Urinary bladder (tissue), 4 donors: ENCODE data around the gene PRUNE2. TPM values are rescaled to one million over a fixed set of nuclear protein-coding genes. Genes with fewer than 3 reads are reported as not detected.
"Not testable (repeated sequence)": the region's sequence is repeated elsewhere in the genome, so short reads cannot be mapped to it uniquely, and the experiment has no call there.

Experiments used
- DNase-seq: peaks from one replicate; pipeline ENCODE4 v3.0.0-alpha.2; 2015; ENCODE audit errors: extremely low spot score
- H3K27ac ChIP-seq: one replicate; pipeline ENCODE4 v1.5.1; 2013; ENCODE audit warnings: low read depth, mild to moderate bottlenecking, moderate library complexity
- H3K36me3 ChIP-seq: one replicate; pipeline ENCODE4 v1.6.1; 2013; ENCODE audit warnings: mild to moderate bottlenecking, moderate library complexity; ENCODE audit not compliant: insufficient read depth
- H3K4me1 ChIP-seq: one replicate; pipeline ENCODE4 v1.6.1; 2013; ENCODE audit warnings: mild to moderate bottlenecking, moderate library complexity; ENCODE audit not compliant: insufficient read depth
- H3K4me3 ChIP-seq: one replicate; pipeline ENCODE4 v1.5.1; 2013; ENCODE audit warnings: low read depth, low read length
- WGBS: extraction: QIAGEN DNeasy Blood & Tissue Kit; methylation state at CpG from one replicate; pipeline ENCODE4 v1.1.7; 2013; 5-methylcytosine and 5-hydroxymethylcytosine counted together
- polyA plus RNA-seq: library from polyadenylated mRNA; stranded (reverse); fragments of 200-250 nt; gene quantifications from one replicate; pipeline ENCODE4 v1.2.3, GENCODE V29; 2013
- total RNA-seq: library from RNA; depleted of rRNA; stranded (reverse); fragments of >200 nt; gene quantifications from one replicate; pipeline ENCODE4 v1.2.3, GENCODE V29; 2014
- donor health status: healthy with polysubstance abuse.
- donor health status: healthy.

The PRUNE2 gene
- total and polyA plus RNA-seq, 2 donors: 83.9 to 181 TPM

DNA sequence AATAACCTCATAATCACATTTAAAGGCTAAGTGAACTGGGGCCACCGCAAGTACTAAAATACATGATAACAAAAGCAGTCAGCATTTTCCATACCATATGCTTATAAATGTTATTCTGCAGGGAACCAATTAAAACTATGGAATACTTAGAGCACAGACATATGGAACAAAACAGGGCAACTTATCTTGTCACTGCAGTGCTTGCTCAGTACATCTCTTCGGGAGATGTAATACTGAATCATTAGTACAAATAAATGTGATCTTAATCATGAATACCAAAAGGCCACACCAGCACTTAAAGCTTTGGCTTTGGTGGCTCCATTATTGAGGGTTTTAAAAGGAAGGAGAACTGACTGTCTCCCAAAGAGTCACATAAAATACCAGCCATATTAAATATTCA, 32.1 kb downstream of the PRUNE2 start:
- Histone ChIP-seq H3K36me3 (no peaks in the 10 kb centered on the region), H3K27ac (peak overlapping the region; percentile 19), H3K4me1 (no peaks in the 10 kb centered on the region), H3K4me3 (no peak overlapping the region)
- WGBS: 42% methylated on average over 2 of the region's 2 CpGs
- DNase-seq: no peak

GRCh38 chr9:76873056-76873792, 32.7 kb downstream of the PRUNE2 start:
- H3K4me3 ChIP-seq: no peak overlapping the region
- no peaks in the 10 kb centered on the region for H3K4me1 ChIP-seq
- no peaks in the 10 kb centered on the region for H3K36me3 ChIP-seq
- 33% methylated on average over 13 of the region's 13 CpGs for WGBS
- H3K27ac ChIP-seq: peak overlapping the region; percentile 64
- DNase-seq: no peak

DNA sequence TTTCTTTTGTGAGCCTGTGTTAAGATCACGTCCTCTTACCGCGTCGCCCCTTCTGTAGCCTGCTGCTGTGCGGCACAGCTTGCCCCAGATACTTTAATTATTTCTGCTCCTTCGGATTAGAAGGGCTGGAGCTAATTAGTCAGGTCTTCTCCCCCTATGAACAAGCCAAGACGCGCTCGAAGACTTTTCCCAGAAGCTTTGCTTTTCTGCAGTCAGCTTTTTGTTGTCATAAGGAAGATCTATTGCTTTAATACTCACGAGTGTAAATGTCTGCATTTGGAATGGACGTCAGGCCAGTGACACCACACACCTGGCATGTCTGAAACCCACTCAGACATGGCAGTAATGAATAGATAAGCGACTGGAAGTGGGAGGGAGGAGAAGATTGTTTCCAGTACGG, 37.0 kb downstream of the PRUNE2 start:
- H3K4me1 ChIP-seq: no peaks in the 10 kb centered on the region
- DNase-seq: no peak
- WGBS: 43% methylated on average over 13 of the region's 13 CpGs
- no peaks in the 10 kb centered on the region for H3K36me3 ChIP-seq
- no peak overlapping the region for H3K27ac ChIP-seq
- no peak overlapping the region for H3K4me3 ChIP-seq

DNA sequence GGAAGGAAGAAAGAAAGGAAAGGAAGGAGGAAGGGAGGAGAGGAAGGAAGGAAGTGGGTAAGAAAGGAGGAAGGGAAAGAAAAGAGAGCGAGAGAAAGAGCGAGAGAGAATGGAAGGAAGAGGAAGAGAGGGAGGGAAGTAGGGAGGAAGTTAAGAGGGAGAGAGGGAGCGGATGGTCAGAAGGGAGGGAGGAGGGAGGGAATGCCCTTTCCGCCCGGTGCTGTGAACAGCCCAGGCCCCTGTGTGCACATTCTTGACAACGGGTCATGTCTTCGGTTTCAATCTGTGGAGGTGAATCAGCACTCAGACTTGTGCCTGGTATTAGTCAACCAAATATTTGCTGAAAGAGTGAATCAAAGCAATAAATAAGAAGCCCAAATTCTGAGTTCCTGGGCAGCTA, 39.2 kb downstream of the PRUNE2 start:
- 34% methylated on average over 7 of the region's 7 CpGs for WGBS
- Histone ChIP-seq H3K4me1 (no peaks in the 10 kb centered on the region), H3K27ac (no peak overlapping the region)

GRCh38 chr9:76863832-76864231, 42.1 kb downstream of the PRUNE2 start:
- no peak overlapping the region for H3K27ac ChIP-seq
- no peak overlapping the region for H3K4me3 ChIP-seq
- H3K4me1 ChIP-seq: no peaks in the 10 kb centered on the region
- H3K36me3 ChIP-seq: no peaks in the 10 kb centered on the region
- DNase-seq: no peak
- 63% methylated on average over 3 of the region's 3 CpGs for WGBS

More for the DNA sequence above, 39.2 kb downstream of the PRUNE2 start:
- no peak overlapping the region for H3K4me3 ChIP-seq
- DNase-seq: no peak
- no peaks in the 10 kb centered on the region for H3K36me3 ChIP-seq

GRCh38 chr9:76859860-76860259, 46.1 kb downstream of the PRUNE2 start:
- Histone ChIP-seq H3K4me3 (no peak overlapping the region), H3K36me3 (no peaks in the 10 kb centered on the region), H3K4me1 (no peaks in the 10 kb centered on the region), H3K27ac (no peak overlapping the region)
- 78% methylated on average over 4 of the region's 4 CpGs for WGBS
- no peak for DNase-seq

DNA sequence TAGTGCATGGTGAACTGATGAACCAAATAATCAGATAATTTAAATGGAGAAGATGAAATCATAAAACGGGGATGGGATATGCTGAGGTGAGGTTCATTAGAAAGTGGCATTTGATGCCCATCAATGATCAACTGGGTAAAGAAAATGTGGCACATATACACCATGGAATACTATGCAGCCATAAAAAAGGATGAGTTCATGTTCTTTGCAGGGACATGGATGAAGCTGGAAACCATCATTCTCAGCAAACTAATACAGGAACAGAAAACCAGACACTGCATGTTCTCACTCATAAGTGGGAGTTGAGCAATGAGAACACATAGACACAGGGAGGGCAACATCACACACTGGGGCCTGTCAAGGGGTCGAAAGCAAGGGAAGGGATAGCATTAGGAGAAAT, 47.7 kb downstream of the PRUNE2 start:
- H3K4me1 ChIP-seq, H3K4me3 ChIP-seq, H3K27ac ChIP-seq, DNase-seq, H3K36me3 ChIP-seq: not testable (repeated sequence)
- WGBS: 90% methylated on average over 2 of the region's 2 CpGs

DNA sequence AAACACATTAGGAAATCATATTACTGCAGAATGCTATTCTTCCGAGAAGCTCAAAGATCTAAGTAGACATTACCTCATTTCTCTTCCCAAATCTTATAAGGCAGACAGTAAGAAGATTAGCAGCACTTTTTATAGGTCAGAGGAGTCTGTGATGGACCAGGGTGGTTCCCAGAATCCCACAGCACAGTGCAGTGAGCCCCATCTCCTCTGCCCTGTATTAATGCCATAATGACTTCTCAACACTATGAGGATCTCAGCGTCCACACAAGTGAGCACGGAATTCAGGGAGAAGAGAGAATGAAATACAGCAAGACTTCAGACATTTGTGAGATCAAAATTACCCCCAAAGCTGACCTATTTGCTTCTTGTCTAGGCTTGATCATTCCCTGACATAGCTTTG, 49.9 kb downstream of the PRUNE2 start:
- WGBS: 88% methylated on average over 3 of the region's 3 CpGs
- DNase-seq: no peak
- Histone ChIP-seq H3K27ac (no peak overlapping the region), H3K36me3 (no peaks in the 10 kb centered on the region), H3K4me1 (no peaks in the 10 kb centered on the region), H3K4me3 (no peak overlapping the region)

- no peak for DNase-seq
- Histone ChIP-seq H3K36me3 (no peaks in the 10 kb centered on the region), H3K27ac (no peak overlapping the region), H3K4me3 (no peak overlapping the region), H3K4me1 (no peaks in the 10 kb centered on the region)
- 38% methylated on average over 1 of the region's 1 CpG for whole genome bisulfite sequencing
Observed at GRCh38 chr9:76855015-76855414, 50.9 kb downstream of the PRUNE2 start.

DNA sequence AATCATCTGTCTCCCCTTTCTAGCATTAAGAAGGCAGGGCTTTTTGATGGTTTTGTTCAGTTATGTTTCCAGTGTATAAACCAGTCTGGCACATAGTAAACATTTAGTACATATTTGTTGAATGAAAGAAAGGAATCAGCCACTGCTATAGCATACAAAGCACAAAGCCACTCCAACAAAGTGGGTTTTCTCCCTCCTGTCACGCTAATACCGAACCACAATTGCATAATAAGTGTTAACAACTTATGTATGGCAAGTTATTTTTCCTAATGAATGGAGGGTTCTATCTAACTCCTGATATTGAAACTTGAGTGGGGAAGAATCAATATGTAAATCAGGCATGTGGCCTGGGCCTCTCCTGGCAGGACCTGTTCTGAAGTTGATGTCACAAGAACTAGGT, 53.9 kb downstream of the PRUNE2 start:
- WGBS: 91% methylated on average over 2 of the region's 2 CpGs
- Histone ChIP-seq H3K27ac (no peak overlapping the region), H3K36me3 (no peaks in the 10 kb centered on the region), H3K4me3 (no peak overlapping the region), H3K4me1 (no peaks in the 10 kb centered on the region)
- no peak for DNase-seq

DNA sequence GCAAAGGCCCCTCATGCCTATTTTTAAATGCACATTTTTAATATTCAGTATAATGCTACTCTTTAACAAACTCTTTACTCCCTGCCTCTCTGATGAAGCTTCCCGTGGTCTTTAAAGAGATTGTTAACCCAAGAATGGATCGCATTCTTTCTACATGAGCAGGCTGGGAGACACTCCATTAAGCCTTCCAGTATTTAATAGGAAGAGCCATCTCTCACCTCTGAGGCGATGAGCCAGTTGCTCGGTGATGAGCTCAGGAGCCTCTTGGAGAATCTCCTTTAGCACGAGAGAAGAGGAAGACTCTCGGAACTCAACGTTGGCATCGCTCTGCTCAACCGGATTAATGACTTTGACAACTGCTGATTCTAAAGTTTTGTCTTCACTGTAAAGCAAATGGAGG, 59.6 kb downstream of the PRUNE2 start:
- WGBS: 88% methylated on average over 9 of the region's 9 CpGs
- Histone ChIP-seq H3K4me3 (no peak overlapping the region), H3K27ac (no peak overlapping the region), H3K36me3 (no peaks in the 10 kb centered on the region), H3K4me1 (no peaks in the 10 kb centered on the region)
- no peak for DNase-seq

DNA sequence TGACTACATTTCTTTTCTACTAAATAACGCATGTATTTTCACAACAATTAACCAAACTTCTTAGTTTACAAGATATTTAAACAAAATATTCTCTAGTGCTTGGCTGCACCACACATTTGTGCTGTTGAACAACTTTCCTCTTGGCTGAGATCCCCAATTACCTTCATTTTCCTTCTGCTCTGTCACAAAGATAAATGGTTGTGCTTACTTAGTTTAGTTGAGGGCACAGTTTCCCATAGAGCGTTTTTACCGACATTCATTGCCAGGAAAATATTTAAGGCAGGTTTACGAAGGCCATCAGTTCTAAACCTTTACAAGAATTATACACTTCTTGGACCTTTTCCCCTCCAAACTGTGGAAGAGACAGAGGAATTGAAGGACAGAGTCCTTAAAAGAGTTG, 60.7 kb downstream of the PRUNE2 start:
- 62% methylated on average over 4 of the region's 4 CpGs for WGBS
- Histone ChIP-seq H3K4me3 (no peak overlapping the region), H3K36me3 (no peaks in the 10 kb centered on the region), H3K27ac (no peak overlapping the region), H3K4me1 (no peaks in the 10 kb centered on the region)
- DNase-seq: no peak

- DNase-seq: no peak
- H3K4me3 ChIP-seq: no peak overlapping the region
- H3K27ac ChIP-seq: no peak overlapping the region
- H3K4me1 ChIP-seq: no peaks in the 10 kb centered on the region
- WGBS: 24% methylated on average over 7 of the region's 7 CpGs
- no peaks in the 10 kb centered on the region for H3K36me3 ChIP-seq
Observed at GRCh38 chr9:76835571-76836283, 70.2 kb downstream of the PRUNE2 start.

GRCh38 chr9:76828447-76828846, 77.5 kb downstream of the PRUNE2 start:
- DNase-seq: no peak
- Histone ChIP-seq H3K27ac (no peak overlapping the region), H3K36me3 (no peaks in the 10 kb centered on the region), H3K4me3 (no peak overlapping the region), H3K4me1 (no peaks in the 10 kb centered on the region)
- 38% methylated on average over 3 of the region's 3 CpGs for WGBS
